ENCODE results near the gene SPATA25. TPM values are rescaled to one million over a fixed set of nuclear protein-coding genes. Genes with fewer than 3 reads are reported as not detected.

Gene SPATA25
- total and polyA plus RNA-seq, 4 donors: 0.43 to 7.6 (median 1.2) TPM

- Histone ChIP-seq H3K4me3 (ENCODE audit: low read depth in 1 of 3, low read length in 3 of 3) (no peak overlapping the region), H3K36me3 (ENCODE audit: control insufficient read depth in 4 of 4, insufficient read depth in 3 of 4, low read depth in 1 of 4, low read length in 3 of 4) (no peaks in the 10 kb centered on the region), H3K27ac (ENCODE audit: low read depth in 1 of 2, low read length in 2 of 2) (peak overlapping the region; percentile 58 to 64), H3K27me3 (ENCODE audit: control insufficient read depth in 4 of 4, insufficient read depth in 4 of 4, low read length in 3 of 4) (no peaks in the 10 kb centered on the region), H3K9ac (ENCODE audit: low read depth in 1 of 2, low read length in 2 of 2) (no peak overlapping the region), H3K9me3 (ENCODE audit: control insufficient read depth in 4 of 4, low read length in 3 of 4) (no peaks in the 10 kb centered on the region), H3K4me1 (ENCODE audit: control insufficient read depth in 4 of 4, insufficient read depth in 4 of 4, low read length in 3 of 4) (peaks cover 0 to 17% (median 2%) of the 10 kb centered on the region in 4 donors)
- no peak for DNase-seq (ENCODE audit: low spot score)
- no peak for TF ChIP-seq FOXA2 (IDR thresholded peaks at IDR 0.05)
- TF ChIP-seq RXRA (IDR thresholded peaks at IDR 0.05): no peak
- TF ChIP-seq MAX (IDR thresholded peaks at IDR 0.05): no peak
- no peak for TF ChIP-seq HNF4A (conservative IDR thresholded peaks at IDR 0.05)
- 94% methylated on average over 12 of the region's 12 CpGs for WGBS
These were observed 31.5 kb upstream of the SPATA25 start for GRCh38 chr20:45918779-45919537.

GRCh38 chr20:45918182-45918737 lies 30.8 kb upstream of the SPATA25 start:
- no peaks in the 10 kb centered on the region for H3K36me3 ChIP-seq (ENCODE audit: control insufficient read depth in 4 of 4, insufficient read depth in 3 of 4, low read depth in 1 of 4, low read length in 3 of 4)
- peak overlapping the region; percentile 54 to 64 for H3K27ac ChIP-seq (ENCODE audit: low read depth in 1 of 2, low read length in 2 of 2)
- DNase-seq (ENCODE audit: low spot score): no peak
- no peaks in the 10 kb centered on the region for H3K9me3 ChIP-seq (ENCODE audit: control insufficient read depth in 4 of 4, low read length in 3 of 4)
- no peak overlapping the region for H3K4me3 ChIP-seq (ENCODE audit: low read depth in 1 of 3, low read length in 3 of 3)
- WGBS: 76% methylated on average over 5 of the region's 5 CpGs
- no peaks in the 10 kb centered on the region for H3K27me3 ChIP-seq (ENCODE audit: control insufficient read depth in 4 of 4, insufficient read depth in 4 of 4, low read length in 3 of 4)
- peak; percentile 86 for TF ChIP-seq NR2F2 (IDR thresholded peaks at IDR 0.05)
- TF ChIP-seq RXRA (IDR thresholded peaks at IDR 0.05): peak in 1 of 2 donors; percentile 7
- peak; percentile 25 for TF ChIP-seq MAX (IDR thresholded peaks at IDR 0.05)
- TF ChIP-seq SP1 (IDR thresholded peaks at IDR 0.05): peak; percentile 47
- no peak for TF ChIP-seq YY1 (IDR thresholded peaks at IDR 0.05)
- no peak for TF ChIP-seq TAF1 (conservative IDR thresholded peaks at IDR 0.05)
- H3K4me1 ChIP-seq (ENCODE audit: control insufficient read depth in 4 of 4, insufficient read depth in 4 of 4, low read length in 3 of 4): peaks cover 0 to 16% (median 2%) of the 10 kb centered on the region in 4 donors
- no peak overlapping the region for H3K9ac ChIP-seq (ENCODE audit: low read depth in 1 of 2, low read length in 2 of 2)

- DNase-seq (ENCODE audit: low spot score): no peak
- 79% methylated on average over 5 of the region's 5 CpGs for WGBS
These were observed 30.3 kb upstream of the SPATA25 start for GRCh38 chr20:45917790-45918141.

More at GRCh38 chr20:45917790-45918141, 30.3 kb upstream of the SPATA25 start:
- Histone ChIP-seq H3K9me3 (ENCODE audit: control insufficient read depth in 4 of 4, low read length in 3 of 4) (no peaks in the 10 kb centered on the region), H3K27me3 (ENCODE audit: control insufficient read depth in 4 of 4, insufficient read depth in 4 of 4, low read length in 3 of 4) (no peaks in the 10 kb centered on the region), H3K36me3 (ENCODE audit: control insufficient read depth in 4 of 4, insufficient read depth in 3 of 4, low read depth in 1 of 4, low read length in 3 of 4) (no peaks in the 10 kb centered on the region), H3K9ac (ENCODE audit: low read depth in 1 of 2, low read length in 2 of 2) (no peak overlapping the region), H3K4me3 (ENCODE audit: low read depth in 1 of 3, low read length in 3 of 3) (no peak overlapping the region), H3K27ac (ENCODE audit: low read depth in 1 of 2, low read length in 2 of 2) (peak overlapping the region; percentile 54 to 64), H3K4me1 (ENCODE audit: control insufficient read depth in 4 of 4, insufficient read depth in 4 of 4, low read length in 3 of 4) (peaks cover 0 to 16% (median 2%) of the 10 kb centered on the region in 4 donors)
- TF ChIP-seq SP1 (IDR thresholded peaks at IDR 0.05) (no peak), FOXA1 (IDR thresholded peaks at IDR 0.05) (no peak), REST (IDR thresholded peaks at IDR 0.05) (no peak), FOXA2 (IDR thresholded peaks at IDR 0.05) (no peak), EGR1 (IDR thresholded peaks at IDR 0.05; ENCODE audit: low read depth in 2 of 2) (no peak), ATF3 (IDR thresholded peaks at IDR 0.05) (no peak), YY1 (IDR thresholded peaks at IDR 0.05) (no peak)

Measured in liver (tissue), 9 donors.